ENCODE data around the gene GIGYF2. TPM values are rescaled to one million over a fixed set of nuclear protein-coding genes. Genes with fewer than 3 reads are reported as not detected.

GIGYF2 gene
- polyA plus RNA-seq, 1 of the 3 experiments (the other 2 are of a cell fraction) = 12.8 TPM

DNA sequence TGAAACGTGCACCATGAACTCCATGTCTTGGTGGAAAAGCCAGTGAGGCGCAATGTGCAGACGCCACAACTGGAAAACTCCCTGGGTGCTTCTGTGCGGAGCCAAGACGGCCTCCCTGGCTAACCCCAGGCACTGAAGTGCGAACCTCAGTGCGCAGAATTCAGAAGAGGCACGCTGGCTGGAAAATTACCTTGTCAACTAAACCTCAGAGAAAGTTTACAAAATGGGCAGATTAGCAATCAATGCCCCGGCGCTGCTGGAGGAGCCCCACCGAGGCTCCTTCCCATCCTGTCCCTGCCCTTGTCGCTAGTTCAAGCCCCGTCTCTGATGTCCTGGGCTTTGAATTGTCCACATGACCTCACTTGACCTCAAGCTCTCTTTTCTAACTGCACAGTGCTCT, 195.1 kb downstream of the GIGYF2 start:
- Histone ChIP-seq H3K4me3 (ENCODE audit: low read depth in 2 of 2, low read length in 1 of 2) (no peak overlapping the region), H3F3A (replicated peaks; ENCODE audit: insufficient read depth) (no peaks in the 10 kb centered on the region), H3K4me1 (ENCODE audit: control insufficient read depth in 1 of 2, insufficient read depth in 2 of 2, low read depth in 1 of 2, low read length in 1 of 2) (peaks cover 0 to 3% of the 10 kb centered on the region in 2 experiments; a peak in 2 of 4 replicates), H3K9me3 (no peaks in the 10 kb centered on the region), H3K9ac (no peak overlapping the region), H3K79me2 (ENCODE audit: insufficient read depth) (no peaks in the 10 kb centered on the region), H4K20me1 (ENCODE audit: insufficient read depth) (no peaks in the 10 kb centered on the region), H3K4me2 (no peak overlapping the region), H3K9me2 (no peaks in the 10 kb centered on the region), H3K36me3 (replicated peaks in 1 of 2; ENCODE audit: control insufficient read depth in 1 of 2, insufficient read depth in 2 of 2, low read length in 1 of 2) (no peaks in the 10 kb centered on the region), H3K27ac (ENCODE audit: low read depth in 2 of 2, low read length in 1 of 2) (no peak overlapping the region), H2AFZ (ENCODE audit: low read depth) (no peak overlapping the region), H3K27me3 (ENCODE audit: insufficient read depth) (no peaks in the 10 kb centered on the region)
- CTCF ChIA-PET = no interaction called here
- WGBS (ENCODE audit: low lambda C conversion rate) = 77% methylated on average over 13 of the region's 13 CpGs
- TF ChIP-seq SIN3A (IDR thresholded peaks at IDR 0.05; ENCODE audit: borderline replicate concordance, low read depth, low read length) = no peak
- TF ChIP-seq, protein P1, sequence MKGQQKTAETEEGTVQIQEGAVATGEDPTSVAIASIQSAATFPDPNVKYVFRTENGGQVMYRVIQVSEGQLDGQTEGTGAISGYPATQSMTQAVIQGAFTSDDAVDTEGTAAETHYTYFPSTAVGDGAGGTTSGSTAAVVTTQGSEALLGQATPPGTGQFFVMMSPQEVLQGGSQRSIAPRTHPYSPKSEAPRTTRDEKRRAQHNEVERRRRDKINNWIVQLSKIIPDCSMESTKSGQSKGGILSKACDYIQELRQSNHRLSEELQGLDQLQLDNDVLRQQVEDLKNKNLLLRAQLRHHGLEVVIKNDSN (IDR thresholded peaks at IDR 0.05; ENCODE audit: borderline replicate concordance, low read depth) = no peak
- TF ChIP-seq JUND (IDR thresholded peaks at IDR 0.05) = no peak
- TF ChIP-seq MEF2A (IDR thresholded peaks at IDR 0.05; ENCODE audit: borderline replicate concordance, low read depth) = no peak
- TF ChIP-seq GABPA (IDR thresholded peaks at IDR 0.05; ENCODE audit: low read depth) = no peak
- POLR2A ChIA-PET = no interaction called here
- no peak for DNase-seq

DNA sequence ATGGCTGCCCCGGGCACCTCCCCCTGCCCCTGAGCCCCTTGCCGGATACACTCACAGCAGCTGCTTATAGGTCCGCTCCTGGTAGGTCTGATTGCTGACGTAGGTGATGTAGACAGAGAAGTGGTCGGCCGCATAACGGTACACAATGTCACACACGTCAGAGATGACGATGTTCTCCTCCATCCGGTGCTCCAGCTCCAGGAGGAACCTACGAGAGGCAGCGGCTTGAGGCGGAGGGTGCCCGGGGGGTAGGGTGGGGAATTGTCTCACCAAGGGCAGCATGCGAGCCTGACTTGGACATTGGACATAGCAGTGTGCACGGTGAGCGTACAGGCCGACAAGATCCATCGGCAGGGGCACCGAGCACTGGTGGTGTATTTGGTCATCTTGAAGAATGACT, 195.7 kb downstream of the GIGYF2 start:
- Histone ChIP-seq H3K9me3 (no peaks in the 10 kb centered on the region), H2AFZ (ENCODE audit: low read depth) (no peak overlapping the region), H3K4me3 (ENCODE audit: low read depth in 2 of 2, low read length in 1 of 2) (no peak overlapping the region), H3F3A (replicated peaks; ENCODE audit: insufficient read depth) (no peaks in the 10 kb centered on the region), H3K4me1 (ENCODE audit: control insufficient read depth in 1 of 2, insufficient read depth in 2 of 2, low read depth in 1 of 2, low read length in 1 of 2) (peaks cover 0 to 3% of the 10 kb centered on the region in 2 experiments; a peak in 2 of 4 replicates), H3K9ac (no peak overlapping the region), H3K27me3 (ENCODE audit: insufficient read depth) (no peaks in the 10 kb centered on the region), H4K20me1 (ENCODE audit: insufficient read depth) (no peaks in the 10 kb centered on the region), H3K79me2 (ENCODE audit: insufficient read depth) (no peaks in the 10 kb centered on the region), H3K9me2 (no peaks in the 10 kb centered on the region), H3K27ac (ENCODE audit: low read depth in 2 of 2, low read length in 1 of 2) (no peak overlapping the region), H3K4me2 (no peak overlapping the region), H3K36me3 (replicated peaks in 1 of 2; ENCODE audit: control insufficient read depth in 1 of 2, insufficient read depth in 2 of 2, low read length in 1 of 2) (no peaks in the 10 kb centered on the region)
- POLR2A ChIA-PET = no interaction called here
- WGBS (ENCODE audit: low lambda C conversion rate) = 90% methylated on average over 20 of the region's 20 CpGs
- DNase-seq = no peak
- CTCF ChIA-PET = no interaction called here
- TF ChIP-seq FOXM1 (IDR thresholded peaks at IDR 0.05; ENCODE audit: low read depth) (no peak), ELF1 (IDR thresholded peaks at IDR 0.05) (no peak), RFX5 (IDR thresholded peaks at IDR 0.05; ENCODE audit: low read length) (no peak), RXRA (IDR thresholded peaks at IDR 0.05; ENCODE audit: borderline replicate concordance, low read depth) (no peak), RAD21 (IDR thresholded peaks at IDR 0.05; ENCODE audit: low read length) (no peak), EZH2phosphoT487 (IDR thresholded peaks at IDR 0.05; ENCODE audit: borderline replicate concordance, low read depth) (no peak), CHD2 (IDR thresholded peaks at IDR 0.05; ENCODE audit: low read length, partially characterized antibody) (no peak)
- TF ChIP-seq, protein P2, sequence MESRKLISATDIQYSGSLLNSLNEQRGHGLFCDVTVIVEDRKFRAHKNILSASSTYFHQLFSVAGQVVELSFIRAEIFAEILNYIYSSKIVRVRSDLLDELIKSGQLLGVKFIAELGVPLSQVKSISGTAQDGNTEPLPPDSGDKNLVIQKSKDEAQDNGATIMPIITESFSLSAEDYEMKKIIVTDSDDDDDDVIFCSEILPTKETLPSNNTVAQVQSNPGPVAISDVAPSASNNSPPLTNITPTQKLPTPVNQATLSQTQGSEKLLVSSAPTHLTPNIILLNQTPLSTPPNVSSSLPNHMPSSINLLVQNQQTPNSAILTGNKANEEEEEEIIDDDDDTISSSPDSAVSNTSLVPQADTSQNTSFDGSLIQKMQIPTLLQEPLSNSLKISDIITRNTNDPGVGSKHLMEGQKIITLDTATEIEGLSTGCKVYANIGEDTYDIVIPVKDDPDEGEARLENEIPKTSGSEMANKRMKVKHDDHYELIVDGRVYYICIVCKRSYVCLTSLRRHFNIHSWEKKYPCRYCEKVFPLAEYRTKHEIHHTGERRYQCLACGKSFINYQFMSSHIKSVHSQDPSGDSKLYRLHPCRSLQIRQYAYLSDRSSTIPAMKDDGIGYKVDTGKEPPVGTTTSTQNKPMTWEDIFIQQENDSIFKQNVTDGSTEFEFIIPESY (IDR thresholded peaks at IDR 0.05; ENCODE audit: borderline replicate concordance, low read depth) = no peak
- TF ChIP-seq, protein P1 (IDR thresholded peaks at IDR 0.05; ENCODE audit: borderline replicate concordance, low read depth) = no peak
- TF ChIP-seq, protein P3, sequence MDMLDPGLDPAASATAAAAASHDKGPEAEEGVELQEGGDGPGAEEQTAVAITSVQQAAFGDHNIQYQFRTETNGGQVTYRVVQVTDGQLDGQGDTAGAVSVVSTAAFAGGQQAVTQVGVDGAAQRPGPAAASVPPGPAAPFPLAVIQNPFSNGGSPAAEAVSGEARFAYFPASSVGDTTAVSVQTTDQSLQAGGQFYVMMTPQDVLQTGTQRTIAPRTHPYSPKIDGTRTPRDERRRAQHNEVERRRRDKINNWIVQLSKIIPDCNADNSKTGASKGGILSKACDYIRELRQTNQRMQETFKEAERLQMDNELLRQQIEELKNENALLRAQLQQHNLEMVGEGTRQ (IDR thresholded peaks at IDR 0.05; ENCODE audit: borderline replicate concordance, low read depth, low read length) = no peak
- TF ChIP-seq, protein P4, sequence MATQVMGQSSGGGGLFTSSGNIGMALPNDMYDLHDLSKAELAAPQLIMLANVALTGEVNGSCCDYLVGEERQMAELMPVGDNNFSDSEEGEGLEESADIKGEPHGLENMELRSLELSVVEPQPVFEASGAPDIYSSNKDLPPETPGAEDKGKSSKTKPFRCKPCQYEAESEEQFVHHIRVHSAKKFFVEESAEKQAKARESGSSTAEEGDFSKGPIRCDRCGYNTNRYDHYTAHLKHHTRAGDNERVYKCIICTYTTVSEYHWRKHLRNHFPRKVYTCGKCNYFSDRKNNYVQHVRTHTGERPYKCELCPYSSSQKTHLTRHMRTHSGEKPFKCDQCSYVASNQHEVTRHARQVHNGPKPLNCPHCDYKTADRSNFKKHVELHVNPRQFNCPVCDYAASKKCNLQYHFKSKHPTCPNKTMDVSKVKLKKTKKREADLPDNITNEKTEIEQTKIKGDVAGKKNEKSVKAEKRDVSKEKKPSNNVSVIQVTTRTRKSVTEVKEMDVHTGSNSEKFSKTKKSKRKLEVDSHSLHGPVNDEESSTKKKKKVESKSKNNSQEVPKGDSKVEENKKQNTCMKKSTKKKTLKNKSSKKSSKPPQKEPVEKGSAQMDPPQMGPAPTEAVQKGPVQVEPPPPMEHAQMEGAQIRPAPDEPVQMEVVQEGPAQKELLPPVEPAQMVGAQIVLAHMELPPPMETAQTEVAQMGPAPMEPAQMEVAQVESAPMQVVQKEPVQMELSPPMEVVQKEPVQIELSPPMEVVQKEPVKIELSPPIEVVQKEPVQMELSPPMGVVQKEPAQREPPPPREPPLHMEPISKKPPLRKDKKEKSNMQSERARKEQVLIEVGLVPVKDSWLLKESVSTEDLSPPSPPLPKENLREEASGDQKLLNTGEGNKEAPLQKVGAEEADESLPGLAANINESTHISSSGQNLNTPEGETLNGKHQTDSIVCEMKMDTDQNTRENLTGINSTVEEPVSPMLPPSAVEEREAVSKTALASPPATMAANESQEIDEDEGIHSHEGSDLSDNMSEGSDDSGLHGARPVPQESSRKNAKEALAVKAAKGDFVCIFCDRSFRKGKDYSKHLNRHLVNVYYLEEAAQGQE (IDR thresholded peaks at IDR 0.05; ENCODE audit: low read depth, low read length) = no peak
- TF ChIP-seq, protein P5, sequence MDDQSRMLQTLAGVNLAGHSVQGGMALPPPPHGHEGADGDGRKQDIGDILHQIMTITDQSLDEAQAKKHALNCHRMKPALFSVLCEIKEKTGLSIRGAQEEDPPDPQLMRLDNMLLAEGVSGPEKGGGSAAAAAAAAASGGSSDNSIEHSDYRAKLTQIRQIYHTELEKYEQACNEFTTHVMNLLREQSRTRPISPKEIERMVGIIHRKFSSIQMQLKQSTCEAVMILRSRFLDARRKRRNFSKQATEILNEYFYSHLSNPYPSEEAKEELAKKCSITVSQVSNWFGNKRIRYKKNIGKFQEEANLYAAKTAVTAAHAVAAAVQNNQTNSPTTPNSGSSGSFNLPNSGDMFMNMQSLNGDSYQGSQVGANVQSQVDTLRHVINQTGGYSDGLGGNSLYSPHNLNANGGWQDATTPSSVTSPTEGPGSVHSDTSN (IDR thresholded peaks at IDR 0.05) = no peak
